HUDEP-2 (cell line): ENCODE results near the gene MFAP4.

ENCODE experiments used
- DNase-seq, 76 experiments: peaks; one replicate each; lab custom pipeline; 2025; ENCODE audit not compliant: unreplicated experiment in 76 of 76; lab: John Stamatoyannopoulos, UW

MFAP4 gene

GRCh38 chr17:19338031-19338990, 48.7 kb downstream of the MFAP4 start:
- peak in 66 of 76 experiments; percentile 4 to 79 (median 60) for DNase-seq

- DNase-seq, result no peak
These were observed 49.3 kb downstream of the MFAP4 start for GRCh38 chr17:19337712-19338023.

- peak in 44 of 76 experiments; percentile 12 to 61 (median 34) for DNase-seq
These were observed 49.9 kb downstream of the MFAP4 start for GRCh38 chr17:19336938-19337711.

- no peak for DNase-seq
These were observed 50.9 kb downstream of the MFAP4 start for GRCh38 chr17:19335951-19336631.

DNA sequence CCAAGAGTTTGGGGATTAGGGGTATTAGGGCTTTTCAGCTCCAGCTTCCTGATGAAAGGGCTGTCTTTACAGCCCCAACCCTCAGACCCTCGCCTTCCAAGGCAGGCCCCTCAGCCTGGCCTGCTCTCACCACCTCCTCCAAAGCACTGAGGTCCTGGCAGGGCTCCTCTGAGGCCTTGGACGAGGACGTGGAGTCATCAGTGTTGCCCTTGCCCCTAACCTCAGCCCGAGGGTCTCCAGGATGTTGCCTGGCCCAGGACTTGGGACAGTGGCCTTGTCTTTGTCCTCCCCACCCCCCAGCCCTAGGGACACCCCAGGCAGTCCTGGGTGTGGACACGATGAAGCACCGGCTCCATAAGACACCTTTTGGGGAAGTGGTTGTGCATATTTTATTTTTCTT, 52.7 kb downstream of the MFAP4 start:
- DNase-seq, result no peak

GRCh38 chr17:19333736-19334290, 53.2 kb downstream of the MFAP4 start:
- DNase-seq, result no peak
